ENCODE measurements around the gene SMYD5. TPM values are rescaled to one million over a fixed set of nuclear protein-coding genes. Genes with fewer than 3 reads are reported as not detected.

The SMYD5 gene
- total RNA-seq, 1 experiment from 2014 or later: 37.4 TPM

DNA sequence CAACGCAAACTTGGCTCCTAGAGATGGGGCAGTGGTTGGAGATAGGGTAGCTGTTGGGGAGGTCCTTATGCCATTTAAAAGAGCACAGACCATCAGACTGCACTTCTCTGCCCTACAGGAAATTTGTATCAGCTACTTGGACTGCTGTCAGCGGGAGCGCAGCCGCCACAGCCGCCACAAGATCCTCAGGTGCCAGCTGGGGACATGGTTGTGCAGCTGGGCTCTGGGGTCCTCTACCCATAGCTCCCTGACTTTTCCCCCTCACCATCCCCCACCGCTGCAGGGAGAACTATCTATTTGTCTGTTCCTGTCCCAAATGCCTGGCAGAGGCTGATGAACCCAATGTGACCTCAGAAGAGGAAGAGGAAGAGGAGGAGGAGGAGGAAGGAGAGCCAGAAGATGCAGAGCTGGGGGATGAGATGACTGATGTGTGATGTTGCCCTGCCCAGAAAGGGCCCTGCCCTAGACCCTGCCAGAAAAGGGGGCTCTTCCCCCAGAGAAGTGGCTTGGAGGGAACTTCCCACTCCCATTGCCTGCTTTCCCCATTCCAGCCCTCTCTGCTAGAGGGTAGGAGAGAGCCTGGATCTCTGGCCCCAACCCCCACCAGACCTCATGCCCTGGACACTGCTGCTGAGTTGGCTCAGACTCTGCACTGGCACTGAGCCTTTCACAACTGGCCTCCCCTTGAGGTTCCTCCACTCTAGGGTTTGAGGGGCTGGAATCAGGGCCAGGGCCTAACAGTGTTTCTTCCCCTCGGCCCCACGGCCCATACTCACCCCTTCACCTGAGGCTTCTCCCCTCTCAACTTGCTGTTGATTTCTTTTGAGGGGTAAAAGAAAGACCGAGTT lies 11.7 kb downstream of the SMYD5 start:
- DNase-seq (ENCODE audit: low read depth, low spot score) (no peak), ATAC-seq (no peak)
- RAD21 ChIA-PET (ENCODE audit: low non-redundant PET in 1 of 2, low total read pairs in 2 of 2, uncharacterized antibody in 2 of 2, unreplicated experiment in 2 of 2): no interaction called here
- Histone ChIP-seq H3K9ac (ENCODE audit: low read length) (no peak overlapping the region), H3K36me3 (ENCODE audit: control insufficient read depth in 1 of 2, insufficient read depth in 2 of 2, low read length in 2 of 2) (peaks cover 10 to 24% of the 10 kb centered on the region in 2 experiments; a peak in 3 of 4 replicates), H3K9me2 (ENCODE audit: insufficient read depth) (no peaks in the 10 kb centered on the region), H3K27me3 (ENCODE audit: insufficient read depth, low read length) (no peaks in the 10 kb centered on the region), H3K4me2 (ENCODE audit: low read length) (no peak overlapping the region), H3K4me1 (ENCODE audit: control insufficient read depth in 1 of 2, insufficient read depth in 2 of 2, low read length in 2 of 2) (no peaks in the 10 kb centered on the region), H3K27ac (ENCODE audit: low read depth, low read length) (no peak overlapping the region), H3K4me3 (replicated peaks in 1 of 2; ENCODE audit: low read depth in 1 of 2, low read length in 2 of 2) (no peak overlapping the region), H3K79me2 (ENCODE audit: insufficient read depth, low read length) (no peaks in the 10 kb centered on the region), H4K20me1 (ENCODE audit: insufficient read depth) (no peaks in the 10 kb centered on the region), H3K9me3 (ENCODE audit: control insufficient read depth in 1 of 2, insufficient read depth in 1 of 2, low read depth in 1 of 2, low read length in 2 of 2) (no peaks in the 10 kb centered on the region), H2AFZ (ENCODE audit: low read depth, low read length, poor library complexity, severe bottlenecking) (no peak overlapping the region)
- POLR2A ChIA-PET: no interaction called here
- TF ChIP-seq EZH2phosphoT487 (IDR thresholded peaks at IDR 0.05; ENCODE audit: borderline replicate concordance) (no peak), YY1 (IDR thresholded peaks at IDR 0.05; ENCODE audit: extremely low read depth, insufficient replicate concordance, low read depth, low read length) (no peak), JUND (IDR thresholded peaks at IDR 0.05) (no peak), ZNF274 (IDR thresholded peaks at IDR 0.05; ENCODE audit: low read depth, low read length) (no peak), EZH2 (IDR thresholded peaks at IDR 0.05) (no peak), FOSL1 (IDR thresholded peaks at IDR 0.05; ENCODE audit: low read depth) (no peak), EGR1 (IDR thresholded peaks at IDR 0.05; ENCODE audit: low read depth) (no peak), TCF7L2 (IDR thresholded peaks at IDR 0.05; ENCODE audit: borderline replicate concordance, extremely low read depth, insufficient read depth, insufficient read length) (no peak), ZFX (IDR thresholded peaks at IDR 0.05) (no peak), POLR2A (IDR thresholded peaks at IDR 0.05; ENCODE audit: borderline replicate concordance, extremely low read depth, insufficient read depth, insufficient read length) (no peak), CEBPB (IDR thresholded peaks at IDR 0.05; ENCODE audit: low read depth) (no peak), RAD21 (IDR thresholded peaks at IDR 0.05; ENCODE audit: low read depth) (no peak), POLR2AphosphoS5 (IDR thresholded peaks at IDR 0.05; ENCODE audit: low read depth, low read length) (no peak), ELF1 (IDR thresholded peaks at IDR 0.05; ENCODE audit: borderline replicate concordance, low read depth) (no peak), SIN3A (IDR thresholded peaks at IDR 0.05; ENCODE audit: low read depth) (no peak), SRF (IDR thresholded peaks at IDR 0.05; ENCODE audit: low read depth) (no peak)
- TF ChIP-seq, protein P1, sequence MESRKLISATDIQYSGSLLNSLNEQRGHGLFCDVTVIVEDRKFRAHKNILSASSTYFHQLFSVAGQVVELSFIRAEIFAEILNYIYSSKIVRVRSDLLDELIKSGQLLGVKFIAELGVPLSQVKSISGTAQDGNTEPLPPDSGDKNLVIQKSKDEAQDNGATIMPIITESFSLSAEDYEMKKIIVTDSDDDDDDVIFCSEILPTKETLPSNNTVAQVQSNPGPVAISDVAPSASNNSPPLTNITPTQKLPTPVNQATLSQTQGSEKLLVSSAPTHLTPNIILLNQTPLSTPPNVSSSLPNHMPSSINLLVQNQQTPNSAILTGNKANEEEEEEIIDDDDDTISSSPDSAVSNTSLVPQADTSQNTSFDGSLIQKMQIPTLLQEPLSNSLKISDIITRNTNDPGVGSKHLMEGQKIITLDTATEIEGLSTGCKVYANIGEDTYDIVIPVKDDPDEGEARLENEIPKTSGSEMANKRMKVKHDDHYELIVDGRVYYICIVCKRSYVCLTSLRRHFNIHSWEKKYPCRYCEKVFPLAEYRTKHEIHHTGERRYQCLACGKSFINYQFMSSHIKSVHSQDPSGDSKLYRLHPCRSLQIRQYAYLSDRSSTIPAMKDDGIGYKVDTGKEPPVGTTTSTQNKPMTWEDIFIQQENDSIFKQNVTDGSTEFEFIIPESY (IDR thresholded peaks at IDR 0.05; ENCODE audit: extremely low read depth, insufficient replicate concordance, low read length): no peak
- TF ChIP-seq, protein P2, sequence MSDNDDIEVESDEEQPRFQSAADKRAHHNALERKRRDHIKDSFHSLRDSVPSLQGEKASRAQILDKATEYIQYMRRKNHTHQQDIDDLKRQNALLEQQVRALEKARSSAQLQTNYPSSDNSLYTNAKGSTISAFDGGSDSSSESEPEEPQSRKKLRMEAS (IDR thresholded peaks at IDR 0.05): no peak
- TF ChIP-seq, protein P3, sequence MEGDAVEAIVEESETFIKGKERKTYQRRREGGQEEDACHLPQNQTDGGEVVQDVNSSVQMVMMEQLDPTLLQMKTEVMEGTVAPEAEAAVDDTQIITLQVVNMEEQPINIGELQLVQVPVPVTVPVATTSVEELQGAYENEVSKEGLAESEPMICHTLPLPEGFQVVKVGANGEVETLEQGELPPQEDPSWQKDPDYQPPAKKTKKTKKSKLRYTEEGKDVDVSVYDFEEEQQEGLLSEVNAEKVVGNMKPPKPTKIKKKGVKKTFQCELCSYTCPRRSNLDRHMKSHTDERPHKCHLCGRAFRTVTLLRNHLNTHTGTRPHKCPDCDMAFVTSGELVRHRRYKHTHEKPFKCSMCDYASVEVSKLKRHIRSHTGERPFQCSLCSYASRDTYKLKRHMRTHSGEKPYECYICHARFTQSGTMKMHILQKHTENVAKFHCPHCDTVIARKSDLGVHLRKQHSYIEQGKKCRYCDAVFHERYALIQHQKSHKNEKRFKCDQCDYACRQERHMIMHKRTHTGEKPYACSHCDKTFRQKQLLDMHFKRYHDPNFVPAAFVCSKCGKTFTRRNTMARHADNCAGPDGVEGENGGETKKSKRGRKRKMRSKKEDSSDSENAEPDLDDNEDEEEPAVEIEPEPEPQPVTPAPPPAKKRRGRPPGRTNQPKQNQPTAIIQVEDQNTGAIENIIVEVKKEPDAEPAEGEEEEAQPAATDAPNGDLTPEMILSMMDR (IDR thresholded peaks at IDR 0.05 in 2 of 3, conservative IDR thresholded peaks at IDR 0.05 in 1 of 3; ENCODE audit: borderline replicate concordance in 1 of 3, insufficient read depth in 1 of 3, low read depth in 2 of 3, low read length in 2 of 3): no peak
- TF ChIP-seq, protein P4, sequence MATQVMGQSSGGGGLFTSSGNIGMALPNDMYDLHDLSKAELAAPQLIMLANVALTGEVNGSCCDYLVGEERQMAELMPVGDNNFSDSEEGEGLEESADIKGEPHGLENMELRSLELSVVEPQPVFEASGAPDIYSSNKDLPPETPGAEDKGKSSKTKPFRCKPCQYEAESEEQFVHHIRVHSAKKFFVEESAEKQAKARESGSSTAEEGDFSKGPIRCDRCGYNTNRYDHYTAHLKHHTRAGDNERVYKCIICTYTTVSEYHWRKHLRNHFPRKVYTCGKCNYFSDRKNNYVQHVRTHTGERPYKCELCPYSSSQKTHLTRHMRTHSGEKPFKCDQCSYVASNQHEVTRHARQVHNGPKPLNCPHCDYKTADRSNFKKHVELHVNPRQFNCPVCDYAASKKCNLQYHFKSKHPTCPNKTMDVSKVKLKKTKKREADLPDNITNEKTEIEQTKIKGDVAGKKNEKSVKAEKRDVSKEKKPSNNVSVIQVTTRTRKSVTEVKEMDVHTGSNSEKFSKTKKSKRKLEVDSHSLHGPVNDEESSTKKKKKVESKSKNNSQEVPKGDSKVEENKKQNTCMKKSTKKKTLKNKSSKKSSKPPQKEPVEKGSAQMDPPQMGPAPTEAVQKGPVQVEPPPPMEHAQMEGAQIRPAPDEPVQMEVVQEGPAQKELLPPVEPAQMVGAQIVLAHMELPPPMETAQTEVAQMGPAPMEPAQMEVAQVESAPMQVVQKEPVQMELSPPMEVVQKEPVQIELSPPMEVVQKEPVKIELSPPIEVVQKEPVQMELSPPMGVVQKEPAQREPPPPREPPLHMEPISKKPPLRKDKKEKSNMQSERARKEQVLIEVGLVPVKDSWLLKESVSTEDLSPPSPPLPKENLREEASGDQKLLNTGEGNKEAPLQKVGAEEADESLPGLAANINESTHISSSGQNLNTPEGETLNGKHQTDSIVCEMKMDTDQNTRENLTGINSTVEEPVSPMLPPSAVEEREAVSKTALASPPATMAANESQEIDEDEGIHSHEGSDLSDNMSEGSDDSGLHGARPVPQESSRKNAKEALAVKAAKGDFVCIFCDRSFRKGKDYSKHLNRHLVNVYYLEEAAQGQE (IDR thresholded peaks at IDR 0.05; ENCODE audit: low read depth): no peak
- intact Hi-C loops (cut with micrococcal nuclease): no loop called here
- BruUV-seq (replicated peaks): no TSS peak
- CTCF ChIA-PET: no interaction called here
